ENCODE data around the gene P2RY2.

- TF ChIP-seq EZH2phosphoT487 (conservative IDR thresholded peaks at IDR 0.05; ENCODE audit: low read length), result no peak
- no peak for TF ChIP-seq CTCF (IDR thresholded peaks at IDR 0.05; ENCODE audit: insufficient read depth, low read length, poor library complexity, severe bottlenecking)
These were observed 45.6 kb downstream of the P2RY2 start for GRCh38 chr11:73263640-73264039.

Data from SU-DHL-6 (cell line).